Fibroblast of skin of right quadriceps (primary cell): ENCODE data around the gene LRSAM1.

Experiments used
- DNase-seq: peaks from one replicate; pipeline ENCODE4 v3.0.0-alpha.2; 2013

Gene LRSAM1

GRCh38 chr9:127450830-127451607 lies at the start of gene LRSAM1, which contains the start of gene RPL12:
TSS of gene LRSAM1 (plus strand) at chr9:127451510. CDS start at chr9:127454528, 3,018 bp downstream.
TSS of gene RPL12 (minus strand) at chr9:127451406. CDS start at chr9:127451317, 89 bp downstream.
- peak; percentile 94 for DNase-seq

GRCh38 chr9:127402401-127403090 lies 48.8 kb upstream of the LRSAM1 start:
- no peak for DNase-seq

GRCh38 chr9:127403507-127404192 lies 47.7 kb upstream of the LRSAM1 start:
- DNase-seq: no peak

- no peak for DNase-seq
Observed at GRCh38 chr9:127404631-127405030, 46.7 kb upstream of the LRSAM1 start.

- DNase-seq: no peak
Observed at GRCh38 chr9:127405344-127406125, 45.8 kb upstream of the LRSAM1 start.

- no peak for DNase-seq
Observed at GRCh38 chr9:127406799-127407491, 44.4 kb upstream of the LRSAM1 start.

GRCh38 chr9:127407492-127407843 lies 43.8 kb upstream of the LRSAM1 start:
- DNase-seq: no peak

GRCh38 chr9:127411122-127411521 lies 40.2 kb upstream of the LRSAM1 start:
- no peak for DNase-seq

GRCh38 chr9:127415141-127415540 lies 36.2 kb upstream of the LRSAM1 start:
- no peak for DNase-seq

- DNase-seq: no peak
Observed at GRCh38 chr9:127415657-127416056, 35.7 kb upstream of the LRSAM1 start.

- DNase-seq: peak; percentile 38
Observed at GRCh38 chr9:127417131-127418036, 33.9 kb upstream of the LRSAM1 start.

GRCh38 chr9:127418037-127418471 lies 33.3 kb upstream of the LRSAM1 start:
- no peak for DNase-seq

GRCh38 chr9:127419348-127419747 lies 32.0 kb upstream of the LRSAM1 start:
- DNase-seq: no peak

GRCh38 chr9:127421057-127421456 lies 30.3 kb upstream of the LRSAM1 start:
- no peak for DNase-seq

- no peak for DNase-seq
Observed at GRCh38 chr9:127422133-127422782, 29.1 kb upstream of the LRSAM1 start.

GRCh38 chr9:127422787-127423186 lies 28.5 kb upstream of the LRSAM1 start:
- no peak for DNase-seq

GRCh38 chr9:127423476-127423933 lies 27.8 kb upstream of the LRSAM1 start:
- no peak for DNase-seq

GRCh38 chr9:127423934-127424675 lies 27.2 kb upstream of the LRSAM1 start, which contains the start of gene ZNF79:
TSS of gene ZNF79 (plus strand) at chr9:127424382. CDS start at chr9:127424788, 406 bp downstream.
- peak; percentile 86 for DNase-seq

- no peak for DNase-seq
Observed at GRCh38 chr9:127424676-127424999, 26.7 kb upstream of the LRSAM1 start.

- no peak for DNase-seq
Observed at GRCh38 chr9:127426756-127427155, 24.6 kb upstream of the LRSAM1 start.
